Left renal cortex interstitium (tissue), 4 donors: ENCODE data around the gene DDN. TPM values are rescaled to one million over a fixed set of nuclear protein-coding genes. Genes with fewer than 3 reads are reported as not detected.

Source experiments
- DNase-seq, 4 donors: peaks; one replicate each; pipeline ENCODE4 v3.0.0-alpha.2; 2013; ENCODE audit warnings: low read depth in 4 of 4, low spot score in 2 of 4, missing footprints in 1 of 4
- polyA plus RNA-seq, 4 donors: library from polyadenylated mRNA; unstranded; fragments of 120-200 nt; gene quantifications; one replicate each; pipeline ENCODE4 v1.2.1, GENCODE V29; 2013; ENCODE audit not compliant: insufficient read length in 4 of 4

DDN gene
- 10 to 100 TPM; 74.2 to 97.8 (median 84.6) TPM for polyA plus RNA-seq

DNA sequence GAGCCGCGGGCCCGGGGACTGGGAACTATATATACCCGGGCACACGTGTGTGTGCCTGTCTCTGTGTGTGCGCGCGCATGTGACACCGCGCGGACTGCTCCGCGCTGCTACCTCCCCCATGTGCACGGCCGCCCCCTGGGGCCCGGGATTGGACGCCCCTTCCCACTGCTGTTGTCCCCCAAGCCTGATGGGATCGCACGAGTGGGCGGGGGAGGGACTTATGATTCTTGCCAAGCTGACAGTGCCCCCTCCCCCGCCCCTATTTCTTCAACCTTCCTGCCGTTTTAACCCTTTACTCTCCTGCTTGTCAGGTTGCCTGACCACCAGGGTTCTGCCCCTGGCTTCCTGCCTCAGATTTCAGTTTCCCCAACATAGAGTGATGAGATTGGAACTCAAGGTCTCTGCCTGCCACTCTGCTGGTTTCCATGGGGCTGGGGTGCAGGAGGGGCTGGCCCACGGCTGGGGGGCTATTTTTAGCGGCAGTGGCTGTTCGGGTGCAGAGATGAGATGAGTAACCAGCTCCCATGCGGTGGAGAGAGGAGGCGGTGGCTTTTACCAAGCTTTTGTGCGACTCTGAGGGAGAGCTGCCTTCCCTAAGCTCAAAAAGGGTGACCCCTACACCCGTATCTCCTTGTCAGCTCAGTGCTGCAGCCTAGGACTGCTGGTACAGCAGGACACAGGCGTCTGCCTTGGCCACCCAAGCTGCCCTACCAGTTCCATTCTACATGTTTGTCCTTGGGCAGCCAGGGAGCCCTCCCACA, at the start of gene DDN:
TSS of gene DDN (minus strand) at position 5 of the 761 bp plus-strand sequence. CDS start 88 bp downstream, outside the sequence.
- DNase-seq: no peak

- DNase-seq: no peak
Measured at GRCh38 chr12:49048953-49049352, 49.8 kb upstream of the DDN start.

GRCh38 chr12:49046129-49046895, 47.1 kb upstream of the DDN start:
- DNase-seq: no peak

DNA sequence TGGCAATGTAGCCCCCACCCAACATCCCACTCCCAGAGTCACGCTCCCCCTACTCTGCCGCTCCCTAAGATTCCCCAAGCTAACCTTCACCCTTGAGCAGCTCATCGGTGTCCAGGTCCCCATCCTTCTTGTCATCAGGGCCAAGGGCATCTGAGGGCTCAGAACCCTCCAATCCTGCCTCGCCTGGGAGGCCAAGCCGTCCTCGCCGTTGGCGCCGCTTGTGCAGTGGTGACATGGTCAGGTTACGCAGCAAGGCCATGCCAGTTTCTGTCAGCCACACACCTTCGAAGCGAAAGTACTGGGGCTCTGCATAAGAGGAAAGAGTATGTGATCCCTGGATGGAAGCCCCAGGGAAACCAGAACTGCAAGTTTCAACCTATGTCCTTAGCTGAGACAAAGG, 45.5 kb upstream of the DDN start:
- no peak for DNase-seq

DNA sequence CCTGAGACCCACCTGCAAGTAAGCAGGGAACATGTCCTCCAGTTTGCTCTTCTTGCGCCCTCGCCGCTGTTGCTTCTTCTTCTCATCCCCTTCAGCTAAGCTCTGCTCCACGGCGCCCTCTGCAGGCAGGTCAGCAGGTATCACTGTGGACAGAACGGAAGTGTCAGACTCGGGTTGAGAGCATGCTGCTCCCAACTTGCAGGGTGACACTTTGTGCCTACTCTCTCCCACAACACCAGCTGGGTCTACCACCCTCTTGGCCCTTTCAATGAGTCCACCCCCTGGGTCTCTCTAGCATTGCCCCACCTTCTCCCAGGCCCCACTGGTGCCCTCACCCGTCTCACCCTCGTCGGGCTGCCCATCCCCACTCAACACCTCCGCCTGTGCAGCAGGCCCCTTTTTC, 44.7 kb upstream of the DDN start:
- DNase-seq: no peak

DNA sequence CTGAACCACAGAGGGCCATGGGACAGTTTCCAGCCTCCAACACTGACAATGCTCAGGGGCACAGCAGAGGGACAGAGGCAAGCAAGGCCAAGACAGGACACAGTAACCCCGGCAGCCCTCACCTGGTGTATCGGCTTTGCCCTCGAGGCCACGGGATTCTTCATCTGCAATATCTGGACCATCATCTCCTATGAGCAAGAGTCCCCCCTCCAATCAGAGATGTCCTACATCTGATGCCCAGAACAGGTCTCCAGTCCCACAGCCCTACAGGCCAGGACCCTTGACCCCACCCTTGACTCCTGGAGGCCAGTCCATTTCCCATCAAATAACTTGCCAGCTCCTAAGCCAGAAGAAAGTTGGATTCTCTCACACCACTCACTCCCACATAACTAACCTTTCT, 44.1 kb upstream of the DDN start:
- no peak for DNase-seq

DNA sequence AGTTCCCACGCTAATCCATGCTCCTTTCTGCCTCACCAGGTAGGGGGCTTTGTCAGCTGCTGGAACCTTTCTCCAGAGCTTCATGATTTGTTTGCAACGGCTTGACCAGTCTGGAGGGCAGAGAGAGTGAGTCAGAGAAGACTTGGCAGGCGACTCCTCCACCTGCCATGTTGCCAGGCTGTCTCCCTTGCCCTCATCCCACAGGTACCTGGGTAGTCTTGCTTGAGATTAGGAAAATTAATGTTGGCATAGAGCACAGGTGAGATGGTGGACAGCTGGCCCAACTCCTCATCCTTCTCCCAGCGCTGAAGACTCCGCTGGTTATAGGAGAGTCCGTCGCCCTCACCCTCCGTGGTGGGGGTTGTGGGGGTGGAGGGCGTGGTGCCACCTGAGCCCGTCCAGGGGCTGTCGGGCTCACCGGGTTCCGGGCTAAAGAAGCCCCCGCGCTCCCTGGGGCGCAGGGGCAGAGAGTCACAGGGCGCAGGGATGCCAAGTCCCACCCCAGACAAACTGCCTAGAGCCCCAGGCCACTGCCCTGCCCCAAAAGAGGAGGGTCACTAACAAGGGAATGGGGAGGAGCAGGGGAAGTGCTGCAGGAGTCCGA, 42.8 kb upstream of the DDN start:
- DNase-seq: no peak

DNA sequence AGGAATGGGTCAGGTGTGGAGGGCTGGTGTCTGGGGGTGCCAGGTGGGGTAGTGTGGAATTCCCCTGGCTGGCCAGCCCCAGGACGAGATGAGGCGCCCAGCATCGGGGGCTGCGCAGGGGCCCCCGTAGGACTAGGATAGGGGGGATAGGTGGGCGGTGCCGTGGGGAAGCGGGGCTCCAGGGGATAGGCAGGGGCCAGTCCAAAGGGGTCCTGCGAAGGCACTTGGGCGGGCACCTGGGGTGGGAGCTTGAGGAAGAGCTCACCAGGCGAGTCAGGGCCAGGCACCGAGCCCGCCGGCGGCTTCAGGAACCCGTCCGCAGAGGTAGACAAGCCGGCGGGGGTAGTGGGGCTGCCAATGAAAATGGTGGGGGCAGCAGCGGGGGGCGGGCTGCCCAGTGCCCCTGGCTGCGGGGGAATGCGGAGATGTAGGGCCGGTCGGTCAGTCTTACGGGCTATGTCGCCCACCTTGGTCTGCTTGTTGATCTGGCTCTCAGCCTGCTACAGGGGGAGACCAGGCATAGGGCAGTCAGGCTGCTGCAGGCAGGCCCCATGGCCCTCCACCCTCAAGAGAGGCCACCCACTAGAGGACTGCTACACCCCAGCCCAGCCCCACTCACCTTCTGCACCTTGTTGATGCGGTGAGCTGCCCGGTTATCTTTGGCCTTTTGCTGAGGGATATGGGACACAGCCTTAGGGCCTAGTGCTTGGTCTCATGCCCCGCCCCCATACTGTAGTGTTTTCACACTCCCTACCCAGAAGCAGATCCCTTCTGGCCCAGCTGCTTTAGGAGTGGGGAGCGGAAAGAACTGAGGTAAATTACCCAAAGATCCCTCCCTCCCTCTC, 42.1 kb upstream of the DDN start:
- DNase-seq: no peak

GRCh38 chr12:49040364-49040855, 41.2 kb upstream of the DDN start:
- no peak for DNase-seq

GRCh38 chr12:49039421-49040363, 40.5 kb upstream of the DDN start:
- no peak for DNase-seq

DNA sequence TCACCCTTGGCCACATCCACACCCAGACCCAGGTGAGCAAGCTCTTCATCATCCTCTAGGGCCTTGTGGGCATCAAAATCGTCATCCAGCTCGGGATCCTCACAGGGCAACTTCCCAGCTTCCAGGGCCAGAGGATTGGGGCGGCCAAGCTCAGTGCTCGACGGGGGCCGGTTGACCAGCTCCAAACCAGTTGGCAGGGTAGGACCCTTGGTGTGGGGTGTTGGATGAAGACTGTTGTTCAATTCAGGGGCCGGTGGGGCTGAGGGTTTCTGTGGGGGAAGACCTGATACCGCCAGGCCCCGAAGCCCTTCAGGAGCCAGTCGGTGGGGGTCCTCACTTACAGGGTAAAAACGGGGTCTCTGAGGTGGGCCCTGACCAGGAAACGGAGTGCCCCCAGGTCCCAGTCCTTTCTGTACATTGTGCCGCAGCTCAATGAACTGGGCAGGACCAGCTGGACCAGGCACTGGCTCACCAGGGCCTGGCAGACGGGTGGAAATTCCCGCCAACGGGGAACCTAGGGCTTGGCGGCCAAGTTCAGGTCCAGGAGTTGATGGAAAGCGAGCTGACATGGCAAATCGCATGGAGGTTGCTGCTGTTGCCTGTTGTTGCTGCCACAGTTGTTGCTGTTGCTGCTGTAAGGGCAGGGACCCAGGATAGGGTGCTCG, 39.2 kb upstream of the DDN start:
- no peak for DNase-seq

- DNase-seq: no peak
Measured at GRCh38 chr12:49037947-49038237, 38.7 kb upstream of the DDN start.

DNA sequence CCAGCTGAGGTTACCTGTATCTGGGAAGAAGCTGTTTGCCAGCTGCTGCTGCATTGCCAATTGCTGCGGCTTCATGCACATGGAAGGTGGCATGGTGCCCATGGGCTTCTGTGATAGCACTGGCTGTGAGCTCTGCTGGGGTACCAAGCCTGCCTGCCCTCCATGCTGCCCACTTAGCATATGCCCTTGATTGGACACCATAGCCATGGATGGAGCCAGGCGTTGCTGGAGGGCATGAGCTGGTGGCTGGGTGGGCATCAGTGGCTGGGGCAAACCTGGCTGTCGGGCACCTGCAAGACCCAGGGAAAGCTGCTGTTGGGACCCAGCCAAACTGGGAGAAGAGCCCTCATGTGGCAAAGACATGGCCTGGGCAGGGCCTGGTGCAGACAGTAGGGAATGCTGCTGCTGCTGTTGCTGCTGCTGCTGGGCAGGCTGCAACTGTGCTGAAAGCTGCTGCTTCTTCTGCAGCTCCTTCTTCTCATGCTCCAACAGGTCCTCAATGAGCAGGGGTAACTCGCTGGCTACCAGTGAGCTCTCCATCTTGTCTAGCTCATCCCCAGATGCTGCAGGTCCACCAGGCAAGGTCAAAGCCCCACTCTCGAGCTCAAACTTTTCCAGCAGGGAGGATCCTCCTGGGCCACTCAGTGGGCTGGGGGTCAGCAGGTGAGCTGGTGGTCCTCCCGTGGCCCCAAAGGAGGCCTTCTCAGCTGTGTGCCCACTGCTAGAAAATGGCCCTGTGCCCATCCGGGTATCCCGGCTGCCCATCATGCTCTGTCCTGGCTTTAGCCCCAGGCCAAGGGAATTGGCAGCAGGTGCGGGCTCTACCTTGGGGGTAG, 38.2 kb upstream of the DDN start:
- DNase-seq: no peak

GRCh38 chr12:49036029-49036428, 36.9 kb upstream of the DDN start:
- DNase-seq: no peak

- DNase-seq: no peak
Measured at GRCh38 chr12:49034286-49034622, 35.1 kb upstream of the DDN start.

DNA sequence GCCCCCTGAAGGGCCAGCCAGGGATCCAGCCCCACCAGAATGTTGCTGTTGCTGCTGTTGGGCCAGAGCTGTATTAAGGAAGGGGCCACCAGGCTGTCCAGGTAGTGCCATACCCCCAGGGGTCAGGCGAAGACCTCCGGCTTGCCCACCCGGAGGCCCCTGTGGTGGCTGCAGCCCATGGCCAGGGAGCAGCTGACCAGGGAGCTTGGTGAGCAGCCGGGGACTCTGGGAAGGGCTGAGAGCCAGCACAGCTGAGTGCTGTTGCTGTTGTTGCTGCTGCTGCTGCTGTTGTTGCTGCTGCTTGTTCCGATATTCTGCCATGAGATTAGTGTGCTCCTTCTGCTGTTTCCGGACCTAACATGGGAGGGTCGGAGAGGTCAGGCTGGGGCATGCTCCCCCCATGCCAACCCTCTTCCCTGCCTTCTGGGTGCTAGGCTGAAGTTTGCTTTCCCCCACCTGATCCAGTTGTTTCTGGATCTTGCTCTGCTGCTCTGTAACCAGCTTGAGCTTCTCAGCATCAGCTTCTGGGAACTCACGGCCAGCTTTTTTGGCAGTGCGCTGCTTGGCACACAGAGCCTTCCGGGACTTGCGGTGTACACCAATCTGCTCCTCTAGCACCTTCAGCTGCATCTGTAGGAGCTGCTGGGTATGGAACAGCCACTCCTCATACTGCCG, 34.6 kb upstream of the DDN start:
- DNase-seq: no peak

GRCh38 chr12:49032679-49033447, 33.7 kb upstream of the DDN start:
- DNase-seq: no peak
